ENCODE data around the gene SOCS2. TPM values are rescaled to one million over a fixed set of nuclear protein-coding genes. Genes with fewer than 3 reads are reported as not detected.

Gene SOCS2
- total and polyA plus RNA-seq, 2 of the 13 experiments (the other 11 are each of a cell fraction or from before 2014, with no cell fraction given) = 0.62 to 1.5 TPM

GRCh38 chr12:93589081-93589480 is 16.6 kb downstream of the SOCS2 start (continued):
- TF ChIP-seq GTF3A (CRISPR knock-in tag; conservative IDR thresholded peaks at IDR 0.05) = no peak
- TF ChIP-seq HDAC1 (CRISPR knock-in tag; IDR thresholded peaks at IDR 0.05) = no peak
- TF ChIP-seq ZNF138 (CRISPR knock-in tag; IDR thresholded peaks at IDR 0.05; ENCODE audit: low read depth) = no peak
- TF ChIP-seq PHF5A (CRISPR knock-in tag; IDR thresholded peaks at IDR 0.05; ENCODE audit: low read depth, unreplicated experiment) = no peak
- TF ChIP-seq SRY (CRISPR knock-in tag; IDR thresholded peaks at IDR 0.05) = no peak

GRCh38 chr12:93591137-93591868 is 18.8 kb downstream of the SOCS2 start:
- H3K36me3 ChIP-seq (replicated peaks in 1 of 2; ENCODE audit: control insufficient read depth in 1 of 2, insufficient read depth in 2 of 2, low read length in 2 of 2) = no peaks in the 10 kb centered on the region
- H3K4me2 ChIP-seq (ENCODE audit: low read depth, low read length) = peak overlapping the region; percentile 58
- H4K20me1 ChIP-seq (ENCODE audit: insufficient read depth, low read length) = no peaks in the 10 kb centered on the region
- ATAC-seq = peak; percentile 71
- H3K4me1 ChIP-seq (ENCODE audit: insufficient read depth, low read length) = peaks cover 10% of the 10 kb centered on the region
- H3K27me3 ChIP-seq (ENCODE audit: control insufficient read depth in 1 of 2, insufficient read depth in 2 of 2, low read length in 2 of 2) = peaks cover 4 to 42% of the 10 kb centered on the region in 2 experiments
- peak overlapping the region; percentile 23 to 55 (median 44); a peak in 5 of 6 replicates for H3K4me3 ChIP-seq (replicated peaks in 1 of 3; ENCODE audit: insufficient read depth in 1 of 3, low read depth in 2 of 3, low read length in 3 of 3)
- CTCF ChIA-PET (ENCODE audit: low intra/inter-chr PET ratio, low total read pairs) = no interaction called here
- BruUV-seq (replicated peaks) = no TSS peak
- no peak overlapping the region for H3K9ac ChIP-seq (ENCODE audit: insufficient read depth, low read depth, low read length)
- POLR2A ChIA-PET = interaction anchor here (0.5 kb wide), 1 partner anchor 124 kb away, joined by 3 read pairs; no protein-coding TSS in a partner anchor
- intact Hi-C loops (cut with micrococcal nuclease; ENCODE audit: unreplicated experiment) (no loop called here), in situ Hi-C loops (cut with HindIII; ENCODE audit: extremely low pct_ligation_motif_present, low pct_unique_long_range_greater_than_20kb) (no loop called here)
- 14% methylated on average over 16 of the region's 37 CpGs for WGBS (ENCODE audit: low lambda C conversion rate)
- FAIRE-seq = no peak
- no peaks in the 10 kb centered on the region for H3K9me3 ChIP-seq (ENCODE audit: low read length)
- H3K79me2 ChIP-seq (ENCODE audit: insufficient read depth, low read length) = no peaks in the 10 kb centered on the region
- no peak overlapping the region for H2AFZ ChIP-seq (ENCODE audit: low read length)
- 0 out of 2 replicates have a peak, but pooled peaks have one; percentile 32 for TF ChIP-seq RNF2 (conservative IDR thresholded peaks at IDR 0.05; ENCODE audit: low read depth)
- 0 out of 2 replicates have a peak, but pooled peaks have one; percentile 26 for TF ChIP-seq ZNF501 (CRISPR knock-in tag; IDR thresholded peaks at IDR 0.05)
- peak; percentile 72; the same call in 1 of the 2 replicates for TF ChIP-seq TEF (CRISPR knock-in tag; IDR thresholded peaks at IDR 0.05)
- no peak for TF ChIP-seq MTERF4 (CRISPR knock-in tag; IDR thresholded peaks at IDR 0.05)
- no peak for TF ChIP-seq ZNF879 (CRISPR knock-in tag; IDR thresholded peaks at IDR 0.05)
- TF ChIP-seq TAF15 (IDR thresholded peaks at IDR 0.05; ENCODE audit: low read depth, low read length, poor library complexity, severe bottlenecking) = no peak
- TF ChIP-seq EZH2 (conservative IDR thresholded peaks at IDR 0.05; ENCODE audit: low read depth, low read length) = peak; percentile 73; the same call in 1 of the 2 replicates
- TF ChIP-seq CBX2 (IDR thresholded peaks at IDR 0.05; ENCODE audit: low read depth, low read length) = peak; percentile 98
- 0 out of 2 replicates have a peak, but pooled peaks have one; percentile 28 for TF ChIP-seq CBX2 (CRISPR knock-in tag; IDR thresholded peaks at IDR 0.05; ENCODE audit: low read depth)
- no peak for TF ChIP-seq ZNF446 (CRISPR knock-in tag; IDR thresholded peaks at IDR 0.05)
- peak; percentile 28; the same call in 1 of the 2 replicates for TF ChIP-seq ZNF687 (CRISPR knock-in tag; IDR thresholded peaks at IDR 0.05)
- no peak overlapping the region for H3K27ac ChIP-seq (ENCODE audit: extremely low read length, insufficient read depth, low read length)
- DNase-seq (ENCODE audit: low spot score) = no peak
